ENCODE measurements around the gene TTC7B.

The TTC7B gene

GRCh38 chr14:90697577-90698206, 118.5 kb downstream of the TTC7B start:
- Histone ChIP-seq H3K9me3 (ENCODE audit: control insufficient read depth, low read length) (no peaks in the 10 kb centered on the region), H3K4me3 (ENCODE audit: insufficient read depth, low read depth, low read length) (no peak overlapping the region), H3K4me1 (ENCODE audit: control insufficient read depth, insufficient read depth, low read length) (peaks cover 3% of the 10 kb centered on the region), H3K36me3 (ENCODE audit: control insufficient read depth, insufficient read depth, low read length) (no peaks in the 10 kb centered on the region), H3K27ac (ENCODE audit: insufficient read depth, low read depth, low read length, poor library complexity, severe bottlenecking) (no peak overlapping the region), H3K27me3 (ENCODE audit: control insufficient read depth, insufficient read depth, low read length, poor library complexity, severe bottlenecking) (no peaks in the 10 kb centered on the region)
- WGBS, 2 experiments = 35% methylated on average over 15 of the region's 15 CpGs

- Histone ChIP-seq H3K27me3 (ENCODE audit: control insufficient read depth, insufficient read depth, low read length, poor library complexity, severe bottlenecking) (no peaks in the 10 kb centered on the region), H3K36me3 (ENCODE audit: control insufficient read depth, insufficient read depth, low read length) (no peaks in the 10 kb centered on the region), H3K4me3 (ENCODE audit: insufficient read depth, low read depth, low read length) (no peak overlapping the region), H3K27ac (ENCODE audit: insufficient read depth, low read depth, low read length, poor library complexity, severe bottlenecking) (no peak overlapping the region), H3K9me3 (ENCODE audit: control insufficient read depth, low read length) (no peaks in the 10 kb centered on the region), H3K4me1 (ENCODE audit: control insufficient read depth, insufficient read depth, low read length) (peaks cover 3% of the 10 kb centered on the region)
- WGBS, 2 experiments = 87 to 92% methylated on average over 2 of the region's 2 CpGs
Measured at GRCh38 chr14:90697132-90697531, 119.1 kb downstream of the TTC7B start.

GRCh38 chr14:90696720-90697119, 119.5 kb downstream of the TTC7B start:
- Histone ChIP-seq H3K4me3 (ENCODE audit: insufficient read depth, low read depth, low read length) (no peak overlapping the region), H3K4me1 (ENCODE audit: control insufficient read depth, insufficient read depth, low read length) (peaks cover 3% of the 10 kb centered on the region), H3K27ac (ENCODE audit: insufficient read depth, low read depth, low read length, poor library complexity, severe bottlenecking) (no peak overlapping the region), H3K36me3 (ENCODE audit: control insufficient read depth, insufficient read depth, low read length) (no peaks in the 10 kb centered on the region), H3K9me3 (ENCODE audit: control insufficient read depth, low read length) (no peaks in the 10 kb centered on the region), H3K27me3 (ENCODE audit: control insufficient read depth, insufficient read depth, low read length, poor library complexity, severe bottlenecking) (no peaks in the 10 kb centered on the region)
- 92% methylated on average over 4 of the region's 4 CpGs for WGBS, 2 experiments

GRCh38 chr14:90695997-90696660, 120.1 kb downstream of the TTC7B start:
- 84 to 88% methylated on average over 11 of the region's 12 CpGs for WGBS, 2 experiments
- H3K27ac ChIP-seq (ENCODE audit: insufficient read depth, low read depth, low read length, poor library complexity, severe bottlenecking) = no peak overlapping the region

GRCh38 chr14:90693413-90693812, 122.8 kb downstream of the TTC7B start:
- no peaks in the 10 kb centered on the region for H3K36me3 ChIP-seq (ENCODE audit: control insufficient read depth, insufficient read depth, low read length)
- no peak overlapping the region for H3K4me3 ChIP-seq (ENCODE audit: insufficient read depth, low read depth, low read length)
- WGBS, 2 experiments = 93% methylated on average over 3 of the region's 3 CpGs

More at GRCh38 chr14:90695997-90696660, 120.1 kb downstream of the TTC7B start:
- Histone ChIP-seq H3K9me3 (ENCODE audit: control insufficient read depth, low read length) (no peaks in the 10 kb centered on the region), H3K27me3 (ENCODE audit: control insufficient read depth, insufficient read depth, low read length, poor library complexity, severe bottlenecking) (no peaks in the 10 kb centered on the region), H3K4me3 (ENCODE audit: insufficient read depth, low read depth, low read length) (no peak overlapping the region), H3K36me3 (ENCODE audit: control insufficient read depth, insufficient read depth, low read length) (no peaks in the 10 kb centered on the region), H3K4me1 (ENCODE audit: control insufficient read depth, insufficient read depth, low read length) (peaks cover 3% of the 10 kb centered on the region)

GRCh38 chr14:90692826-90693225, 123.4 kb downstream of the TTC7B start:
- Histone ChIP-seq H3K9me3 (ENCODE audit: control insufficient read depth, low read length) (no peaks in the 10 kb centered on the region), H3K4me1 (ENCODE audit: control insufficient read depth, insufficient read depth, low read length) (peaks cover 3% of the 10 kb centered on the region), H3K4me3 (ENCODE audit: insufficient read depth, low read depth, low read length) (no peak overlapping the region), H3K27me3 (ENCODE audit: control insufficient read depth, insufficient read depth, low read length, poor library complexity, severe bottlenecking) (no peaks in the 10 kb centered on the region), H3K36me3 (ENCODE audit: control insufficient read depth, insufficient read depth, low read length) (no peaks in the 10 kb centered on the region), H3K27ac (ENCODE audit: insufficient read depth, low read depth, low read length, poor library complexity, severe bottlenecking) (no peak overlapping the region)
- 93 to 96% methylated on average over 1 of the region's 1 CpG for WGBS, 2 experiments

More at GRCh38 chr14:90693413-90693812, 122.8 kb downstream of the TTC7B start:
- no peaks in the 10 kb centered on the region for H3K27me3 ChIP-seq (ENCODE audit: control insufficient read depth, insufficient read depth, low read length, poor library complexity, severe bottlenecking)
- no peak overlapping the region for H3K27ac ChIP-seq (ENCODE audit: insufficient read depth, low read depth, low read length, poor library complexity, severe bottlenecking)
- peaks cover 3% of the 10 kb centered on the region for H3K4me1 ChIP-seq (ENCODE audit: control insufficient read depth, insufficient read depth, low read length)
- no peaks in the 10 kb centered on the region for H3K9me3 ChIP-seq (ENCODE audit: control insufficient read depth, low read length)

GRCh38 chr14:90692061-90692460, 124.2 kb downstream of the TTC7B start:
- no peaks in the 10 kb centered on the region for H3K27me3 ChIP-seq (ENCODE audit: control insufficient read depth, insufficient read depth, low read length, poor library complexity, severe bottlenecking)
- H3K9me3 ChIP-seq (ENCODE audit: control insufficient read depth, low read length) = no peaks in the 10 kb centered on the region
- H3K4me1 ChIP-seq (ENCODE audit: control insufficient read depth, insufficient read depth, low read length) = no peaks in the 10 kb centered on the region
- no peaks in the 10 kb centered on the region for H3K36me3 ChIP-seq (ENCODE audit: control insufficient read depth, insufficient read depth, low read length)
- H3K4me3 ChIP-seq (ENCODE audit: insufficient read depth, low read depth, low read length) = no peak overlapping the region
- WGBS, 2 experiments = 96 to 98% methylated on average over 2 of the region's 2 CpGs
- H3K27ac ChIP-seq (ENCODE audit: insufficient read depth, low read depth, low read length, poor library complexity, severe bottlenecking) = no peak overlapping the region

- Histone ChIP-seq H3K36me3 (ENCODE audit: control insufficient read depth, insufficient read depth, low read length) (no peaks in the 10 kb centered on the region), H3K9me3 (ENCODE audit: control insufficient read depth, low read length) (no peaks in the 10 kb centered on the region), H3K27me3 (ENCODE audit: control insufficient read depth, insufficient read depth, low read length, poor library complexity, severe bottlenecking) (no peaks in the 10 kb centered on the region), H3K27ac (ENCODE audit: insufficient read depth, low read depth, low read length, poor library complexity, severe bottlenecking) (no peak overlapping the region), H3K4me3 (ENCODE audit: insufficient read depth, low read depth, low read length) (no peak overlapping the region), H3K4me1 (ENCODE audit: control insufficient read depth, insufficient read depth, low read length) (no peaks in the 10 kb centered on the region)
- WGBS, 2 experiments = 97 to 100% methylated on average over 2 of the region's 2 CpGs
Measured at GRCh38 chr14:90691627-90692026, 124.6 kb downstream of the TTC7B start.

- no peaks in the 10 kb centered on the region for H3K27me3 ChIP-seq (ENCODE audit: control insufficient read depth, insufficient read depth, low read length, poor library complexity, severe bottlenecking)
- H3K9me3 ChIP-seq (ENCODE audit: control insufficient read depth, low read length) = no peaks in the 10 kb centered on the region
- no peak overlapping the region for H3K27ac ChIP-seq (ENCODE audit: insufficient read depth, low read depth, low read length, poor library complexity, severe bottlenecking)
- 96 to 98% methylated on average over 5 of the region's 5 CpGs for WGBS, 2 experiments
- H3K4me1 ChIP-seq (ENCODE audit: control insufficient read depth, insufficient read depth, low read length) = no peaks in the 10 kb centered on the region
- H3K4me3 ChIP-seq (ENCODE audit: insufficient read depth, low read depth, low read length) = no peak overlapping the region
- no peaks in the 10 kb centered on the region for H3K36me3 ChIP-seq (ENCODE audit: control insufficient read depth, insufficient read depth, low read length)
Measured at GRCh38 chr14:90687680-90688079, 128.6 kb downstream of the TTC7B start.

- WGBS, 2 experiments = 93 to 95% methylated on average over 7 of the region's 7 CpGs
- Histone ChIP-seq H3K4me1 (ENCODE audit: control insufficient read depth, insufficient read depth, low read length) (no peaks in the 10 kb centered on the region), H3K27me3 (ENCODE audit: control insufficient read depth, insufficient read depth, low read length, poor library complexity, severe bottlenecking) (no peaks in the 10 kb centered on the region), H3K4me3 (ENCODE audit: insufficient read depth, low read depth, low read length) (no peak overlapping the region), H3K27ac (ENCODE audit: insufficient read depth, low read depth, low read length, poor library complexity, severe bottlenecking) (no peak overlapping the region), H3K36me3 (ENCODE audit: control insufficient read depth, insufficient read depth, low read length) (no peaks in the 10 kb centered on the region), H3K9me3 (ENCODE audit: control insufficient read depth, low read length) (no peaks in the 10 kb centered on the region)
Measured at GRCh38 chr14:90682615-90683014, 133.6 kb downstream of the TTC7B start.
